ENCODE results near the gene RARRES2.
"Not testable (repeated sequence)": the region's sequence is repeated elsewhere in the genome, so short reads cannot be mapped to it uniquely, and the experiment has no call there.

RARRES2 gene

DNA sequence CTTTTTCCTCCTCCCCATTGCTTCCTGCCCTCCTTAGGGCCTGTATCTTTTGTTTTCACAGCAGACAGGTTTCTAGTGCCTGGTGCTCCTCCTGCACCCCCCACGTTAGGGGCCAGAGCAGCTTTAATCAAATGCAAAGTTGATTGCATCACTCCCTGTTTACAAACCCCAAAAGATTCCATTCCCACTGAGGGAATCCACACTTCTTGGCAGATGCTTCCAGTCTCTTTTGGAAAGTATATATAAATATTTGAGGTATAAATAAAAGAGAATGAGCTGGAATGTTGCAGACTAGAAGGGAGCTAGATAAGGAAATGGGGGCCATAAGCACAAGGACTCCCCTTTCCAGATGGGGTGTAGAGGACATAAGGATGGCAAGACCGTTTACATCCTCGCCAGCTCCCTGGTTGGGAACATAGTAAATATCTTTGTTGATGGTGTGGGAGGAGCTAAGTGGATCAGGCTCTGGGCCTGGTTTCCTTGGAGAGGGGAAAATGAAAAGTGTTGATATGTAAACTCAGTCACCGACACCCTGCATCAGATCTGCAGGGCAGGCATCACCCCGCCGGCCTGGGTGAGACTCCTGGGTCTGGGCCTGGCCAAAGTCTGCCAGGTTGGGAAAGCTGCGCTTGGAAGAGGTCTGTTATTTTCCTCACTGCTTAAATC lies 6.2 kb downstream of the RARRES2 start:
- no peak for DNase-seq

DNA sequence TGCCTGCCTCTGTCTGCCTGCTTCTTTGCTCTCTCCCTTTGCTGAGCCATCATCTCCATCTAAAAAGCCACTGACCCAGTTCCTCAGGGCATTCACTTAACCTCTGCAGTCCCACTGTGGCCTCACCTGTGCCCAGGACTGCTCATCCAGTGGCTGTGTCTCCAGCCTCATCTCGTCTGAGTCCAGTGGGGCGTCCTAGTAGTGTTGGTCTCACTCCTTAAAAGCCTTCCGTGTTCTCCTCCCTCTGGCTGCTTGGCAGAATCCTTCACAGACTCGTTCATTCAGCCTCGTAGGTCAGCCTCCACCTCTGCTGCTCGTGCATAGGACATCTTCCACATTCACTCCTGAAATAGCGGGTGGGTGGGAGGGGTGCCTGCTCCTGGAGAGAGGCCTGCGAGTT lies 7.3 kb downstream of the RARRES2 start:
- no peak for DNase-seq

DNA sequence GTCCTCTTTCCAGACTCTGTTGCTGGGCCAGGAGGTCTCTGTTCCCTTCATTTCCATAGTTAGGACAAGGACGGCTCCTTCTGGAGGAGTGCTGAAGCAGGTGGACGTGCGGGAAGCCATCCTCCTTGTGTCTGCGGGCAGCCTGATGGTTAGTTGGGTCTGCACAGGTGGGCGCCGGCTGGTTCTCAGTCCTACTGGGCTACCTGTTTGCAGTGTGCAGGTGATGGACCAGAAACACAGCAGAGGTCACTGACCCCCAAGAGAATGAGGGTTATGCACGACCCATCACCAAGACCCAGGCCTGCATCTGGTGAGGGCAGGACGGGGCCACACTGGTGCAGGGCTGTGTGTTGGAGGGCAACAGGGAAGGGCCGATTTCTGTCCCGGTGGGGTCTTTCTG lies 7.8 kb downstream of the RARRES2 start:
- DNase-seq, result no peak

DNA sequence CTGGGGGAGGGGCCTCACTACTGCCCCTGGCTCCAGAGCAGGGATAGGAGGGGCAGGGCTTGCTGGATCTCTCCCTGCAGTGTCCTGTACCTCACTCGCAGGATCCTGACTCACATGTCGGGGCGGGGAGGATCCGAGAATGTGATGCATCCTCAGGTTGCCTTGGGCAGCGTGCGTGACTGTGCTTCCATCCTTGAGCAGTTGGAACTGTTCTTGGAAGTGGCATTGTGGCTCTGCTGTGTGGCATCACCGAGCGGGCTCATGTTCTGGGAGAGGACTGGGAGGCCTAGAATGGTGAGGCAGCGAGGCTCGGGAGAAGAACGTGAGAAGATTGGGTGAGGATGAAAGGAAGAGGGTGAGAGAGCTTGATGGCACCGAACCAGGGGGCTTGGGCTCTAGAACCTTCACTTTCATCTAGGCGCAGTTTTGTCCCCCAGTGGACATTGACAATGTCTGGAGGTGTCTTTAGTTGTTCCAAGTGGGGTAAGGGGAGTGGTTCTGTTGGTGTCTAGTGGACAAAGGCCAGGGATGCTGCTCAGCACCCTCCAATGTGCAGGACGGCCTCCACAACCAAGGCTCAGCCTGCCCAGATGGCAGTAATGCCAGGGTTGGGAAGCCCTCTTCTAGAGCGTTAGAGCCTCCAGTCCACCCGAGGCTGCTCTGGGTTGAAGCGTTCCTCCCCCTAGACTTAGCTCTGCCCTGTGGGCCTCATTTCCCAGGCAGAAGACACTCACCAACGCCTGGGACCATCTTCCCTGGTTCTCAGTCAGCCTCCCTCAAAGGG lies 8.4 kb downstream of the RARRES2 start:
- no peak for DNase-seq

DNA sequence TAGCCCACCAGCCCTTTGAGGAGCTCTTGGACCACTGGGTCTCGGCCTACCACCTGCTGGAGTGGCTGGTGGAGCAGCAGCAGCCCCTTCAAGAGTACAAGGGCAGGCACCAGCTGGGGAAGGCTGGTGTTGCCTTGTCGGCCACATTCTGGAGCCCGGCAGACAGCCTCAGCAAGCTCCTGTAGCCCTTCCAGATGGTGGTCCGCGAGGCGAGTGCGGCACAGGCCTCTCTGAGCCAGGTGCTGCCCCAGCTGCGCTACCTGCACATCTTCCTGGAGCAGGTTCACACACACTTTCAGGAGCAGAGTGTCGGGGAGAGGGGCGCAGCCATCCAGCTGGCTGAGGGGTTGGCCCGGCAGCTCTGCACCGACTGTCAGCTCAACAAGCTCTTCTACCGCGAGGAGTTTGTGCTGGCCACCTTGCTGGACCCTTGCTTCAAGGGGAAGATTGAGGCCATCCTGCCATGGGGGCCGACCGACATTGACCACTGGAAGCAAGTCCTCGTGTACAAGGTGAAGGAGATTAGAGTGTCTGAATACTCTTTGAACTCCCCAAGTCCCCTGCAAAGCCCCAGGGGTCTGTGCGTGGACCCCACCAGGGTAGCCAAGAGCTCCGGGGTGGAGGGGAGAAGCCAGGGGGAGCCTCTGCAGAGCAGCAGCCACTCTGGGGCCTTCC lies 11.1 kb downstream of the RARRES2 start:
- DNase-seq, result no peak

DNA sequence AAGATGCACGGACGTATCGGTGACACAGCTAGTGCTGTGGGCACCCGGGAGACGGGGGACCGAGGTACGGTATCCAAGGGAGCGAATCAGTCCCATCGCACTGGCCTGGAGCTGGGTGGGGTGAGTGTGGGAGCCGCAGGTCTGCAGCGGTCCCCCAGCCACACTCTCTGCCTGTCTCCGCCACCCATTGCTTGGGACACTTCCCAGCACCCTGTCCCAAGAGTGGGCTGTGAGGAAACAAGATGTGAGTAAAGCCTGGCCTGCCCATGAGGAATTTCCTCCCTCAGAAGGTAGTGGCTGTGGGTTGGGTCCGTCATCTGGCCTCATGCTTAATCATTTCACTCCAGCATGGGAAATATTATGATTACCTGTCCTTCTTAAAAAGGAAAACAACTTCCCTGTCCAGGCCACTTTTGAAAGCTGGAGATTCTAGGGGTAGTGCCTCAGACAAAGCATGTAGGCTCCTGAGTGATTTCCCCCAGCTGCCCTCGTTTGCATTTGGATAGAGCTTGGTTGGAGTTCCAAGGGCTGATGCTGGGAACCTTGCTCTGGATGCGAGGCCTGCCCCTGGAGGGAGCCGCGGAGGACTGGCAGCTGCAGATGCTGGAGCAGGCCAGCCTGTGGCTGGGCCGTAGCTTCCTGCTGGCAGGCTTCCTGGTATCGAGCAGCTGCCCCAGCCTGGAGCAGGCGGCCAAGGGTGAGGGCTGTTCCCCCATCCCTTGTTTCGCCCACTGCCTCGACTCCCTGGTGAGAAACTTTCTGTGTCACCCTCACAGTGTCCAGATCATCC lies 11.9 kb downstream of the RARRES2 start:
- DNase-seq, result no peak

DNA sequence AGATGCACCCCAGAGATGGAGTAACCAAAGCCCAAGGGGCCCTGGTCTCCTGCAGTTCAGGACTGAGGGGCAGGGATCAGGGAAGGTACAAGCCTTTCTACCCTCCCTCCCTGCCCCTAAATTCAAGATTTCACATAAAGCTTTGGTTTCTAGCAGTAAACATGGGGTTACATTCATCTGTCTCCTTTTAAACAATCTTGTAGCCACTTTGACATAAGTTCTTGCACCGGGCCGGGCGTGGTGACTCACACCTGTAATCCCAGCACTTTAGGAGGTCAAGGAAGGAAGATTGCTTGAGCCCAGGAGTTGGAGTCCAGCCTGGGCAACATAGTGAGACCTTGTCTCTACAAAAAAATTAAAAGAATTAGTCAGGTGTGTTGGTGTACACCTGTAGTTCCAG lies 14.1 kb downstream of the RARRES2 start:
- DNase-seq, result no peak

DNA sequence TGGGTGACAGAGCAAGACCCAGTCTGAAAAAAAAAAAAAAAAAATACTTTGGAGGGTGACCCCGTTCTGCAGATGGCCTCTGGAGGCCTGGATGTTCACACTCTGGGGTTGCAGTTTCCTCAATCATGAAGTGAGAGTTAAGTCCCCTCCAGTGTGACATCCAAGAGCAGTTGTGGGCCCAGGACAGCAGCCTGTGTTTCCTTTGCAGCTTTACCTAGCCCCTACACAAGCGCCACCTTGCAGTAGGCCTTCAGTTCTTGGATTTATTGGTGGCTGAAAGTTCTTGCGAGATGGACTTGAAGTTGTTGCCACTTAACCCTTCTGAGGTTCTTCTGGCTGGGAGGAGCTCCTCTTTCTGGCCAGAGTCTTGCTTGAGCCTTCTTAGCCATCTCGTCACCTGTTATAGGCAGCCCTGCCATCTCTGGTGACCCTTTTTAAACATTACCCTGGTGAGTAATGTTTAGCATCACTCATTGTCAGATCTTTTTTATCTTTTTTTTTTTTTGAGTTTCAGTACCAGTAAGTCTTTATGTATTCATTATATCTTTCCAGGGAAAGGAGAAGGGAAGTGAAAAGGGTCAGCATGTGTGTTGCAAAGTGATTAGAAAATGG lies 14.7 kb downstream of the RARRES2 start:
- DNase-seq, result no peak

DNA sequence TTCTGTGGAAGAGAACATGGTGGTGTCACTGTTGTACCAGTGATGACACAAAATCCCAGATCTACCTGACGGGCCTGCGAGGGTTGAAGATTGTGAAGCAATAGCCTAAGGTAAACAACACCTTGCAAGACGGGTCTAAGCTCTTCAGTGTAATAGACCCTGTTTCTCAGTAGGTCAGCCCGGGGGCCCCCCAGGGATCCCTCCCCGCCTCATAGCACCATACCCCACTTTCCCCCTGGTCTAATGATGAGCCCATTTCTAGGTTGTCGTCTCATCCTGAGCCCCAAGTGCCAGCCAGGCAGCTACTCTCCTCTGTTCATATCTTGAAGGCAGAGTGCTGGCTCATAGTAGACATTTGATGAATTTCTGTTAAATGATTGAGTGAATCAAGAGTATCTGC lies 15.5 kb downstream of the RARRES2 start:
- no peak for DNase-seq

DNA sequence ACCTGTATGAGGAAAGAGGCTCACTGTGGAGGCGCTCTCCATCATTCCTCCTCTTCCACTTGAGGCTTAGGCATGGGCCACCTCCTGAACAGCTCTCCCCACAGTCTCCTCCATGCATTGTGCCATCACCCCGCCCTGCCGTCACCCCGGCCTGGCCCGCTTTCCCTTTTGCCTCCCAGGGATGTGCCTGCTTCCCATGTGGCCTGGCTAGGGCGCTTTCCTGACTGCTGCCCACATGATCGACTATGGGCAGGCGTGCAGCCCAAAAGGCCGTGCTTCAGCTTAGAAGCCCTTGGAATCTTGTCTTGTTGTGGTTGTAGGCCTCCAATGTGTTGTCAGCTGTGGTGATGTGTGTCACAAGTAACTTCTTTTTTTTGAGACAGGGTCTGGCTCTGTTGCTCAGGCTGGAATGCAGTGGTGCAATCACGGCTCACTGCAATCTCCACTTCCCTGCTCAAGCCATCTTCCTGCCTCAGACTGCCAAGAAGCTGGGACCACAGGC lies 16.3 kb downstream of the RARRES2 start:
- no peak for DNase-seq

DNA sequence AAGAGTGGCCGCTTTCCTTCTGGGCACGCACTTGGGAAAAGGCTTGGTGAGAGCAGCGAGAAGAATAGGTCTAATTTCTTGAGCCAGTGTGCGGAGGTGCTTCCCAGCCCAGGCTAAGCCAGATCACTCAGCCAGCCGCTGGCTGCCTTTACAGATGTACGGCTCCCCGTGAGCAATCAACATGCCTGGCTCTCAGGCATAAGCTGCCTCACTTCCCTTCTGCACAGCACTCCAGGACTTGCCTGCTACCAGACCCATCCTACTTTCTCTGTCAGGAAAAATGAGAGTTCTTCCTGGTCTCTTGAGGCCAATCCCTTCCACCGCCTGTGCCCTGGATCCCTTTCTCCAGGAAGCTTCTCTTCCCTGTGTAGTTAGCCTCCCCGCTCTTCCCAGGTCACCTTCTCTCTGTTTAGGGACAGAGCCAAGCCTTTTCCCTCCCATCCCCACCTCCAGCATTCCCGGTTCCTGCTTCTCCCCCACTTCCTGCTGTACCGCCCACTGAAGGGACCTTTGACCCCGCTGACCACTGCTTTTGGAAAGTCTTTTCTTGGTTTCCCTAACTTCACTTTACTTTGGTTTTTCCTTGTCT lies 17.0 kb downstream of the RARRES2 start:
- DNase-seq, result no peak

DNA sequence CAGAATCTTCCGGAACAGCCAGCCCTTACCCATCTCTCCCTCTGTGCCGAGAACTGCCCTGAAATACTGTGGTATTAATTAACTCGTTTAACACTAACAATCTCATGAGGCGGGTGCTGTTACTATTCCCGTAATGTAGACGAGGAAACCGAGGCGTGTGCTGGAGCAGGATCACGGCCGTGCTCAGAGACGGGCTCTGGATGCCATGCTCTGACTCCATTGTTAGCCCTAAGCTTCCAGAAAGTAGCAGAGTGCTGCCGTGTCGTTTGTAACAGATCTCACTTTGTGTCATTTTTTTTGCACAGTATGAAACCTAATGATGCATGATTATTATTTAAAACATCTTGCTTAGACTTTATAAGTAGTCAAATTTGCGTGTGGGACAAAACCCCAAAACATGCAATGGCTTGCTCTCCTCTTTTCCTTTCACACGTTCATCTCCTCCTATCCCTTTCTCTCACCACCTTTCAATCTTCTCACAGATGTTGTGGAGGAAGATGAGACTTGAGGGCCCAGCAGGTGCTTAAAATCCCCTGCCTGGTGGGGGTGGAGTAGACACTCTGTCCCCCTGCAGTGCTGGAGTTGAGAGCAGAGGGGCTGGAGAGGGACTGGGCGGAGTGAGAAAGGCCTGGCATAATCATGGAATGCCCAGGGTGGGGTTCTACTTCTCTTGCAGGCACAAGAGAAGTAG lies 17.6 kb downstream of the RARRES2 start:
- no peak for DNase-seq

DNA sequence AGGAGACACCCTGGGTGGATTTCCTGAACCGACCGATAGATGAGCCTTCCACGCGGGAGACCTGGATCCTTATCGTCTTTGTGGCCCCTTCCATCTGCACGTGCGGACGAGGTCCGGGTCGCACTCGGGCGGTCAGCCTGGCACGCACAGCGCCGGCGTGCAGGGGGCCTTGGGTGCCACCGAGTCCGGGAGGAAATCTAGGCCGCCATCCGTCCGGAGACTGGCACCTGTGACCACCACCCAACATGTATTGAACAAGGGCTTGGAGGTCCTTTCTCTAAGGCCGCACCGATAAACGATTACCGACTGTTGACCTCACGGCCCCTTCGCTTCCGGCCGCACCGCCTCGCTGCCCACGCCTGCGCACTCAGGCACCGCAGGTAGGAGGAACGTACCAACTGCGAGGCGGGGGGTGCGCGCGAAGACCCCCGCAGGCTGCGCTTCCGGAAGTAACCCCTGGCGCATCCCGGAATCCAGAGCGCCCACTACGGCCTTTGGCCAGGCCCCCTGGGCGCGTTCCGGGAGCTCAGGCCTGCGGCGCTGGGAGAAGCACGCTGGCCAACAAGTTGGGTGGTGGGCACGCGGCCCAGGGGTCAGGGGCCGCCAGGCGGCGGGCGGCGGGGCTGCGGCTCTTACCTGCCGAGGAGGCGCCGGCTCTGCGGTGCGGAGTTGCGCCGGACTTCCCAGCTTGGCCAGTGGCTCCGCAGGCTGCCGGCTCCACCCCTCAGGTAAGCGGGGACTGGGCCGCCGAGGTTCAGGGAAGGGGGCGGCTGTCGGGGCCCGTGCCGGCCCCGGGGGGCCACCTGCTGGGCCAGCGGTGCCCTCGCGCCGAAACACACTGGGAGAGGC lies 18.4 kb downstream of the RARRES2 start, which contains the start of the genes ACTR3C and LRRC61:
Gene ACTR3C, minus strand, starts transcription at position 713 of the 849 bp plus-strand sequence. CDS start 28,249 bp downstream, outside the sequence.
Gene LRRC61, plus strand, starts transcription at position 523 of the 849 bp plus-strand sequence. CDS start 13,507 bp downstream, outside the sequence.
- DNase-seq, result no peak

DNA sequence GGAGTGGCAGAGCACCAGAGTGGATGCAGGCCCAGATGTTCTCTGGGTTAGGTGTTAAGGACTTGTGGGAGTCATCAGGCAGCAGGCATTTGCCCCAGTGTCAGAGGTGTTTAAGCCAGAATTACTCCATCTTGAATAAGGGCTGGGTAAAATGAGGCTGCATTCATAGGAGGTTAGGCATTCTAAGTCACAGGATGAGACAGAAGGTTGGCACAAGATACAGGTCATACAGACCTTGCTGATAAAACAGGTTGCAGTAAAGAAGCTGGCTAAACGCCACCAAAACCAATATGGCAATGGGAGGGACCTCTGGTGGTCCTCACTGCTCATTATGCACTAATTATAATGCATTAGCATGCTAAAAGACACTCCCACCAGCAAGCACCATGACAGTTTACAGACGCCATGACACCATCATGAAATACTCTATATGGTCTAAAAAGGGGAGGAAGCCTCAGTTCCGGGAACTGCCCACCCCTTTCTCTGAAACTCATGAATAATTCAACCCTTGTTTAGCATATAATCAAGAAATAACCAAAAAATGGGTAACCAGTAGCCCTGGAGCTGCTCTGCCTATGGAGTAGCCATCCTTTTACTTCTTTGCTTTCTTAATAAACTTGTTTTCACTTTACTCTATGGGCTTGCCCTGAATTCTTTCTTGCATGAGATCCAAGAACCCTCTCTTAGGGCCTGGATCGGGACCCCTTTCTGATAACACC lies 19.2 kb downstream of the RARRES2 start:
- no peak for DNase-seq

DNA sequence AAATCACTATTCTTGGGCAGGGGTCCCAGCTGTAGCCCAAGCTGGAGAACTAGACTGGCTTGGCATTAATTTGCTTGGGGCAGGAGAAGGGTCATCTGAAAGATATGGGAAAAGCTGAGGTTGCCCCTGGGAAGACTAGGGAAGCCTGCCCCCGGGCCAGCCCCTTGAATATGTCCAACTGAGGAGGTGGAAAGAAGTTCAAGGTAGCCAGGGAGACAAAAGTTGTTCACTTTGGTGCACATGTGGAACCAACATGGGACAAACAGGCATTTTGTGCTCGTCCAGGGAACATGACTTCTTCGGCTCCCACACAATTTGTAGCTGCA lies 19.7 kb downstream of the RARRES2 start:
- DNase-seq, result no peak

DNA sequence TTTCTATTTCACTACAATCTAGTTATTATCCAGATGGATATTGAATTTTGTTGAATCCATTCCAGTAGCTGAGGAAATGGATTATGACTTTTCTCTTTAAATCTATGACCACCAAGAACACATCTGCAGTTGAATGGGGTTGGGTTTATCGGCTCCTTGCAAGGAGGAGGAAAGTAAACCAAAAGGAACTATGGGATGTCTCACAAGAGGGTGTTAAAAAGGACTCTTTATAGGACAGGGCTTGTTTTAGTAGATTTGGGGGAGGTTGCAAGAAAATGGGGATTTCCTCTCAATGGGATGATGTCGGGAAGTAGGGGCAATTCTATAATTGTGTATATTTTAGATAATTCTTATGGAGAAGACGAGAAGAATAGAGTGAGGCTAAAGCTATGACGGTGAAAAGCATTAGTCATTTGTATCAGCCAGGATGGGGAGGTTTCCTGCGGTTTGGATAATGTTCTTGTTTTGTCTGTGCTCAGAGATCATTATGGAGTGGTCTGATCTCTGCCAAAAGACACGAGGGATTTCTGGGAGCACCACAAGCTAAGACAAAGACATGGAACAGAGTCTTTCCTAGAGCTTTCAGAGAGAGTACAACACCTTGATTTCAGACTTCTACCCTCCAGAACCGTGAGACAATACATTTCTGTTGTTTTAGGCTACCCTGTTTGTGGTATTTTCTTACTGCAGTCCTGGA lies 23.5 kb downstream of the RARRES2 start:
- DNase-seq, result no peak

DNA sequence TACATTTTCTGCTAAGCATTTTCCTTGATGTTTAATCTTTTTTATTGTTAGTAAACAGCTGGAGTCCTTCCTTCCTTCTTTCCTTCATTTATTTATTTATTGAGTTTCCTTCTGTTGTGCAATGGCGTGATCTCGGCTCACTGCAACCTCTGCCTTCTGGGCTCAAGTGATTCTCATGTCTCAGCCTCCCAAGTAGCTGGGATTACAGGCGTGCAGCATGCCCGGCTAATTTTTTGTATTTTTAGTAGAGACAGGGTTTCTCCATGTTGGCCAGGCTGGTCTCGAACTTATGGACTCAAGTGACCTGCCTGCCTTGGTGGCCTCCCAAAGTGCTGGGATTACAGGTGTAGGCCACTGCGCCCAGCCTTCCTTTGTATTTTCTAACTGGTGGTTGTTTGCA lies 24.4 kb downstream of the RARRES2 start:
- DNase-seq, result not testable (repeated sequence)

DNA sequence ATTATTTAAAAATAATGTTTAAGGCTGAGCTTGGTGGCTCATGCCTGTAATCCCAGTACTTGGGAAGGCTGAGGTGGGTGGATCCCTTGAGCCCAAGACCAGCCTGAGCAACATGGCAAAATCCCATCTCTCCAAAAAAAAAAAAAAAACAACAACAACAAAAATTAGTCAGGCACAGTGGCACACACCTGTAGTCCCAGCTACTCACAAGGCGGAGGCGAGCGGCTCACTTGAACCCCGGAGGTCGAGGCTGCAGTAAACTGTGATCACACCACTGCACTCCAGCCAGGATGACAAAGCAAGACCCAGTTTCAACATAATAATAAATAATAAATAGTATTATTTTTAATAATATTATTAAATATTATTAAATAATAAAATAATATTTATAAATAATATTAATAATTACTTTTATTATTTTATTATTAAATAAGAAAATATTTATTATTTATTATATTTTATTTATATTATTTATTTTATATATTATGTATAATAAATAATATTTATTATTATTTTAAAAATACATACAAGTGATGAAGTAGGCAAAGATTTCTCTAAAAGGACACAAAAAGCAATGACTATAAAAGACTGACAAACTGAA lies 26.7 kb downstream of the RARRES2 start:
- DNase-seq, result no peak

DNA sequence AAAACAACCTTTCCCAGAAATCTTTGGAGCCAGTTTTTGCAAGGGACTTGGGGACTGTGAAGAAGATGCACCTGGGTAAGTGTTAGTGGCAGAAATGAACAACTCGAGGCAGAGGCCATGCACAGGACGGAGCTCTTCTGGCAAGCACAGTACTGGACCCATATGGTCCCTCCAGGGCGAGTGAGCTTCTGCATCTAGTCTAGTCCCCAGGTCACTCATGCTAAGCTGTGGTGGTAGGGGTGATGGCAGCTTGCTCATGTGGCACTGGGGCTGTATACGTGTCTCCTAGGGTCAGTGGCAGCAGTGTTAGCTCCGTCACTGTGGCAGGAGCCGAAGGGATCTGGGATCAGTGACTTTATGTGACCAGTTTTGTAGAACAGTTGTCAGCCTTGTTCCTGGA lies 27.6 kb downstream of the RARRES2 start:
- no peak for DNase-seq

Measured in NCI-H187 treated with DMSO at 0.1 percent for 48 hours (cell line).